Activated CD4-positive, alpha-beta memory T cell treated with anti-CD3 and anti-CD28 coated beads, Interleukin-2, amount 10 ng/mL, durations not matched to agents 7 days and 5 days (primary cell): ENCODE measurements around the gene OR2AJ1. TPM values are rescaled to one million over a fixed set of nuclear protein-coding genes. Genes with fewer than 3 reads are reported as not detected.

Source experiments
- total RNA-seq, 2 experiments: library from RNA; stranded (reverse); gene quantifications; one replicate each; pipeline ENCODE4 v1.2.3, GENCODE V29; 2021

The OR2AJ1 gene
- total RNA-seq, 2 experiments from 2014 or later = not detected

Other genes starting within 250 kb of the OR2AJ1 start
- gene OR13G1, start 245.2 kb upstream of the OR2AJ1 start, total RNA-seq = not detected
- not detected for gene OR6F1, start 208.2 kb upstream of the OR2AJ1 start, total RNA-seq
- not detected for gene OR14K1, start 186.3 kb upstream of the OR2AJ1 start, total RNA-seq
- not detected for gene OR14A2, start 176.7 kb upstream of the OR2AJ1 start, total RNA-seq
- not detected for gene OR1C1, start 164.3 kb upstream of the OR2AJ1 start, total RNA-seq
- not detected for gene OR14A16, start 100.8 kb upstream of the OR2AJ1 start, total RNA-seq
- gene OR11L1, start 83.0 kb upstream of the OR2AJ1 start, total RNA-seq = not detected
- gene TRIM58, start 67.7 kb upstream of the OR2AJ1 start, total RNA-seq = under 1 TPM; 0.58 to 0.73 TPM
- gene OR2W3, start 29.3 kb upstream of the OR2AJ1 start, total RNA-seq = under 1 TPM in 1 of 2 experiments, not detected in 1; 0.30 TPM
- not detected for gene OR2T8, start 4.6 kb upstream of the OR2AJ1 start, total RNA-seq
- not detected for gene OR2L8, start 24.0 kb downstream of the OR2AJ1 start, total RNA-seq
- not detected for gene OR2AK2, start 40.3 kb downstream of the OR2AJ1 start, total RNA-seq
- not detected for gene OR2L5, start 88.8 kb downstream of the OR2AJ1 start, total RNA-seq
- gene OR2L2, start 105.2 kb downstream of the OR2AJ1 start, total RNA-seq = under 1 TPM; 0.10 TPM
- not detected for gene OR2L3, start 121.9 kb downstream of the OR2AJ1 start, total RNA-seq
- gene OR2L13, start 170.3 kb downstream of the OR2AJ1 start, total RNA-seq = not detected
- gene OR2M5, start 220.3 kb downstream of the OR2AJ1 start, total RNA-seq = not detected
- gene OR2M2, start 249.9 kb downstream of the OR2AJ1 start, total RNA-seq = not detected